HG02981 (cell line): ENCODE data around the gene ATP8B1.
A peak's percentile ranks its signal among the peaks of the same experiment; 100 is the strongest.
"Not testable (repeated sequence)": the region's sequence is repeated elsewhere in the genome, so short reads cannot be mapped to it uniquely, and the experiment has no call there.

Experiments
- ATAC-seq: cut with Tn5 transposase; IDR thresholded peaks from one replicate; pipeline ENCODE4 v1.9.1; 2021; ENCODE audit warnings: mild to moderate bottlenecking, moderate library complexity; ENCODE audit not compliant: unreplicated experiment

The ATP8B1 gene

GRCh38 chr18:57674891-57675290, 128.2 kb downstream of the ATP8B1 start:
- ATAC-seq: no peak

GRCh38 chr18:57670046-57670445, 133.1 kb downstream of the ATP8B1 start:
- no peak for ATAC-seq

GRCh38 chr18:57668021-57668420, 135.1 kb downstream of the ATP8B1 start:
- no peak for ATAC-seq

GRCh38 chr18:57666818-57667497, 136.2 kb downstream of the ATP8B1 start:
- ATAC-seq: no peak

- no peak for ATAC-seq
Observed at GRCh38 chr18:57664568-57665165, 138.4 kb downstream of the ATP8B1 start.

GRCh38 chr18:57660961-57661360, 142.2 kb downstream of the ATP8B1 start:
- ATAC-seq: no peak

GRCh38 chr18:57659460-57660102, 143.5 kb downstream of the ATP8B1 start:
- no peak for ATAC-seq

- no peak for ATAC-seq
Observed at GRCh38 chr18:57657542-57657941, 145.6 kb downstream of the ATP8B1 start.

- ATAC-seq: no peak
Observed at GRCh38 chr18:57655740-57656139, 147.4 kb downstream of the ATP8B1 start.

GRCh38 chr18:57651914-57652313, 151.2 kb downstream of the ATP8B1 start:
- no peak for ATAC-seq

GRCh38 chr18:57649556-57650500, 153.3 kb downstream of the ATP8B1 start:
- peak; percentile 99 for ATAC-seq

- no peak for ATAC-seq
Observed at GRCh38 chr18:57648414-57648813, 154.7 kb downstream of the ATP8B1 start.

- ATAC-seq: no peak
Observed at GRCh38 chr18:57644540-57644939, 158.6 kb downstream of the ATP8B1 start.

- not testable (repeated sequence) for ATAC-seq
Observed at GRCh38 chr18:57643726-57644125, 159.4 kb downstream of the ATP8B1 start.

GRCh38 chr18:57642462-57642861, 160.7 kb downstream of the ATP8B1 start:
- not testable (repeated sequence) for ATAC-seq

GRCh38 chr18:57640749-57641148, 162.4 kb downstream of the ATP8B1 start:
- ATAC-seq: no peak

- ATAC-seq: no peak
Observed at GRCh38 chr18:57640236-57640635, 162.9 kb downstream of the ATP8B1 start.

- no peak for ATAC-seq
Observed at GRCh38 chr18:57635003-57635822, 167.9 kb downstream of the ATP8B1 start.

- no peak for ATAC-seq
Observed at GRCh38 chr18:57631697-57632096, 171.4 kb downstream of the ATP8B1 start.
